ENCODE results near the gene RALGPS2. TPM values are rescaled to one million over a fixed set of nuclear protein-coding genes. Genes with fewer than 3 reads are reported as not detected.

RALGPS2 gene
- total RNA-seq, 1 experiment from 2014 or later: 38.0 TPM

- TF ChIP-seq AFF4 (CRISPR knock-in tag; IDR thresholded peaks at IDR 0.05; ENCODE audit: borderline replicate concordance) (no peak), PRDM15 (CRISPR knock-in tag; IDR thresholded peaks at IDR 0.05) (no peak), PREB (CRISPR knock-in tag; IDR thresholded peaks at IDR 0.05; ENCODE audit: borderline replicate concordance) (no peak), ZNF396 (CRISPR knock-in tag; IDR thresholded peaks at IDR 0.05; ENCODE audit: borderline replicate concordance) (no peak)
Observed at GRCh38 chr1:178946416-178946815, 221.4 kb downstream of the RALGPS2 start (continued).

GRCh38 chr1:178946855-178947676 is 222.0 kb downstream of the RALGPS2 start:
- no peak for DNase-seq (ENCODE audit: low spot score)
- Mint-ChIP-seq H3K27ac (no peak overlapping the region), H3K27me3 (ENCODE audit: low read depth) (no peaks in the 10 kb centered on the region; the same call in 1 of the 2 replicates), H3K4me1 (peaks cover 15% of the 10 kb centered on the region), H3K4me3 (no peak overlapping the region), H3K9me3 (no peaks in the 10 kb centered on the region), H3K36me3 (no peaks in the 10 kb centered on the region)
- ChIA-PET POLR2A (no interaction called here), CTCF (interaction anchor here (0.7 to 2.1 kb wide), 3 partner anchors 9 to 343 kb away, joined by 3 to 13 read pairs (median 4); no protein-coding TSS in a partner anchor)
- TF ChIP-seq GABPB1 (CRISPR knock-in tag; IDR thresholded peaks at IDR 0.05) (no peak), ZNF121 (CRISPR knock-in tag; IDR thresholded peaks at IDR 0.05) (peak; percentile 62; the same call in 1 of the 2 replicates)
- ATAC-seq: no peak

GRCh38 chr1:178947677-178947981 is 222.6 kb downstream of the RALGPS2 start:
- Mint-ChIP-seq H3K27ac (no peak overlapping the region), H3K4me1 (peaks cover 14% of the 10 kb centered on the region), H3K4me3 (no peak overlapping the region), H3K9me3 (no peaks in the 10 kb centered on the region), H3K27me3 (ENCODE audit: low read depth) (no peaks in the 10 kb centered on the region; the same call in 1 of the 2 replicates), H3K36me3 (no peaks in the 10 kb centered on the region)
- ATAC-seq (no peak), DNase-seq (ENCODE audit: low spot score) (no peak)
- TF ChIP-seq STAT6 (CRISPR knock-in tag; conservative IDR thresholded peaks at IDR 0.05; ENCODE audit: low read depth) (no peak), CBFB (CRISPR knock-in tag; IDR thresholded peaks at IDR 0.05; ENCODE audit: low read depth) (no peak), ERG (CRISPR knock-in tag; IDR thresholded peaks at IDR 0.05) (no peak), AR (CRISPR knock-in tag; IDR thresholded peaks at IDR 0.05) (no peak), NR1H2 (CRISPR knock-in tag; IDR thresholded peaks at IDR 0.05) (no peak), MLX (CRISPR knock-in tag; IDR thresholded peaks at IDR 0.05) (no peak), NR3C1 (CRISPR knock-in tag; conservative IDR thresholded peaks at IDR 0.05; ENCODE audit: low read depth) (no peak)
- ChIA-PET CTCF (no interaction called here), POLR2A (no interaction called here)

Data from WTC11 (cell line).